ENCODE measurements around the gene FDXR. TPM values are rescaled to one million over a fixed set of nuclear protein-coding genes. Genes with fewer than 3 reads are reported as not detected.
A peak's percentile ranks its signal among the peaks of the same experiment; 100 is the strongest.

FDXR gene
- polyA plus RNA-seq, 4 donors, result 4.3 to 11.3 (median 6.1) TPM

- no peak for DNase-seq (ENCODE audit: low read depth in 4 of 4, low spot score in 3 of 4)
These were observed 12.4 kb downstream of the FDXR start for GRCh38 chr17:74860229-74860871.

- DNase-seq (ENCODE audit: low read depth in 4 of 4, low spot score in 3 of 4), result no peak
These were observed 13.2 kb downstream of the FDXR start, which contains the start of gene GRIN2C for GRCh38 chr17:74859459-74860228. TSS of gene GRIN2C (minus strand) at chr17:74859885. CDS start at chr17:74855092, 4,793 bp downstream.

- DNase-seq (ENCODE audit: low read depth in 4 of 4, low spot score in 3 of 4), result no peak
These were observed 13.9 kb downstream of the FDXR start for GRCh38 chr17:74858672-74859458.

- no peak for DNase-seq (ENCODE audit: low read depth in 4 of 4, low spot score in 3 of 4)
These were observed 15.6 kb downstream of the FDXR start for GRCh38 chr17:74857191-74857590.

- no peak for DNase-seq (ENCODE audit: low read depth in 4 of 4, low spot score in 3 of 4)
These were observed 16.7 kb downstream of the FDXR start for GRCh38 chr17:74856112-74856511.

- DNase-seq (ENCODE audit: low read depth in 4 of 4, low spot score in 3 of 4), result no peak
These were observed 17.5 kb downstream of the FDXR start for GRCh38 chr17:74855323-74855722.

GRCh38 chr17:74854792-74855191 is 18.0 kb downstream of the FDXR start:
- no peak for DNase-seq (ENCODE audit: low read depth in 4 of 4, low spot score in 3 of 4)

- DNase-seq (ENCODE audit: low read depth in 4 of 4, low spot score in 3 of 4), result no peak
These were observed 19.1 kb downstream of the FDXR start for GRCh38 chr17:74853669-74854068.

GRCh38 chr17:74853048-74853397 is 19.8 kb downstream of the FDXR start:
- DNase-seq (ENCODE audit: low read depth in 4 of 4, low spot score in 3 of 4), result no peak

GRCh38 chr17:74852237-74853047 is 20.4 kb downstream of the FDXR start:
- peak in 1 of 4 donors; percentile 39 for DNase-seq (ENCODE audit: low read depth in 4 of 4, low spot score in 3 of 4)

GRCh38 chr17:74851612-74852236 is 21.1 kb downstream of the FDXR start:
- DNase-seq (ENCODE audit: low read depth in 4 of 4, low spot score in 3 of 4), result no peak

- no peak for DNase-seq (ENCODE audit: low read depth in 4 of 4, low spot score in 3 of 4)
These were observed 21.9 kb downstream of the FDXR start for GRCh38 chr17:74850914-74851313.

GRCh38 chr17:74850310-74850709 is 22.5 kb downstream of the FDXR start:
- no peak for DNase-seq (ENCODE audit: low read depth in 4 of 4, low spot score in 3 of 4)

- DNase-seq (ENCODE audit: low read depth in 4 of 4, low spot score in 3 of 4), result no peak
These were observed 24.0 kb downstream of the FDXR start for GRCh38 chr17:74848656-74849399.

GRCh38 chr17:74846621-74847020 is 26.2 kb downstream of the FDXR start:
- DNase-seq (ENCODE audit: low read depth in 4 of 4, low spot score in 3 of 4), result no peak

GRCh38 chr17:74843352-74843627 is 29.5 kb downstream of the FDXR start:
- DNase-seq (ENCODE audit: low read depth in 4 of 4, low spot score in 3 of 4), result no peak

- DNase-seq (ENCODE audit: low read depth in 4 of 4, low spot score in 3 of 4), result no peak
These were observed 30.0 kb downstream of the FDXR start for GRCh38 chr17:74842599-74843351.

GRCh38 chr17:74842146-74842598 is 30.6 kb downstream of the FDXR start:
- DNase-seq (ENCODE audit: low read depth in 4 of 4, low spot score in 3 of 4), result no peak

Measured in left renal pelvis (tissue), 4 donors.